HepG2 (cell line): ENCODE results near the gene ABCB6. TPM values are rescaled to one million over a fixed set of nuclear protein-coding genes. Genes with fewer than 3 reads are reported as not detected.

ENCODE experiments used
- ETV5 ChIP-seq: IDR thresholded peaks from 2 replicates; pipeline ENCODE4 v1.6.1; 2018; ENCODE audit warnings: missing biosample characterization, missing genetic modification reagents, inconsistent platforms, borderline replicate concordance
- FLYWCH1 ChIP-seq: sonication (generic); formaldehyde crosslinking; IDR thresholded peaks from 2 replicates; pipeline ENCODE4 v1.8.1; 2023; ENCODE audit warnings: mild to moderate bottlenecking, missing genetic modification reagents
- FOXA3 ChIP-seq: IDR thresholded peaks from 2 replicates; pipeline ENCODE4 v1.6.1; 2016; ENCODE audit warnings: missing genetic modification reagents, missing compliant biosample characterization
- PAWR ChIP-seq: sonication (generic); formaldehyde crosslinking; IDR thresholded peaks from 2 replicates; pipeline ENCODE4 v1.4.0; 2020; ENCODE audit warnings: missing genetic modification reagents, mild to moderate bottlenecking, borderline replicate concordance
- SALL1 ChIP-seq: sonication (generic); formaldehyde crosslinking; IDR thresholded peaks from 2 replicates; pipeline ENCODE4 v1.8.0; 2022; ENCODE audit warnings: mild to moderate bottlenecking, missing genetic modification reagents
- SYNCRIP ChIP-seq: fragments of 200-400 bp; formaldehyde crosslinking; IDR thresholded peaks from 2 replicates; pipeline ENCODE4 v1.6.1; 2018; ENCODE audit warnings: mild to moderate bottlenecking, low read depth, low read length; ENCODE audit not compliant: insufficient read depth
- ZNF251 ChIP-seq: sonication (generic); formaldehyde crosslinking; IDR thresholded peaks from 2 replicates; pipeline ENCODE4 v1.9.0; 2021; ENCODE audit warnings: mild to moderate bottlenecking, missing genetic modification reagents
- ZNF282 ChIP-seq: fragments of 450-650 bp; IDR thresholded peaks from 2 replicates; pipeline ENCODE4 v1.6.1; 2018; ENCODE audit not compliant: partially characterized antibody
- polyA plus RNA-seq, 8 experiments: library from polyadenylated mRNA; depleted of rRNA in 3 of 8; stranded (reverse) in 7 of 8; unstranded in 1 of 8; fragments of >200 nt; fragmentation: Illumina TruSeq in 4 of 8; extraction: Trizol in 4 of 8; gene quantifications; 2 replicates each; pipeline versions ENCODE4 v1.2.1 to v1.2.3, GENCODE V29; 2011 to 2016; ENCODE audit warnings: low read depth in 4 of 8, missing spikeins in 1 of 8, mixed read lengths in 1 of 8; ENCODE audit not compliant: insufficient read depth in 1 of 8
- total RNA-seq, 5 experiments: library from RNA; depleted of rRNA; stranded (reverse); fragments of >200 nt; fragmentation: Illumina TruSeq; extraction: Trizol; gene quantifications; 2 replicates each; pipeline ENCODE4 v1.2.3, GENCODE V29; 2016; ENCODE audit warnings: low read depth in 1 of 5
- TF ChIP-seq, protein P1 (sequence below): sonication (generic); formaldehyde crosslinking; IDR thresholded peaks from 2 replicates; pipeline ENCODE4 v1.4.0; 2020; ENCODE audit warnings: missing genetic modification reagents
- TF ChIP-seq, protein P2 (sequence below): sonication (generic); formaldehyde crosslinking; IDR thresholded peaks from 2 replicates; pipeline ENCODE4 v1.5.1; 2020; ENCODE audit warnings: mild to moderate bottlenecking, missing genetic modification reagents, borderline replicate concordance

The ABCB6 gene
- total and polyA plus RNA-seq, 2 of the 13 experiments (the other 11 are each of a cell fraction or from before 2014, with no cell fraction given): 91.1 to 137 TPM

DNA sequence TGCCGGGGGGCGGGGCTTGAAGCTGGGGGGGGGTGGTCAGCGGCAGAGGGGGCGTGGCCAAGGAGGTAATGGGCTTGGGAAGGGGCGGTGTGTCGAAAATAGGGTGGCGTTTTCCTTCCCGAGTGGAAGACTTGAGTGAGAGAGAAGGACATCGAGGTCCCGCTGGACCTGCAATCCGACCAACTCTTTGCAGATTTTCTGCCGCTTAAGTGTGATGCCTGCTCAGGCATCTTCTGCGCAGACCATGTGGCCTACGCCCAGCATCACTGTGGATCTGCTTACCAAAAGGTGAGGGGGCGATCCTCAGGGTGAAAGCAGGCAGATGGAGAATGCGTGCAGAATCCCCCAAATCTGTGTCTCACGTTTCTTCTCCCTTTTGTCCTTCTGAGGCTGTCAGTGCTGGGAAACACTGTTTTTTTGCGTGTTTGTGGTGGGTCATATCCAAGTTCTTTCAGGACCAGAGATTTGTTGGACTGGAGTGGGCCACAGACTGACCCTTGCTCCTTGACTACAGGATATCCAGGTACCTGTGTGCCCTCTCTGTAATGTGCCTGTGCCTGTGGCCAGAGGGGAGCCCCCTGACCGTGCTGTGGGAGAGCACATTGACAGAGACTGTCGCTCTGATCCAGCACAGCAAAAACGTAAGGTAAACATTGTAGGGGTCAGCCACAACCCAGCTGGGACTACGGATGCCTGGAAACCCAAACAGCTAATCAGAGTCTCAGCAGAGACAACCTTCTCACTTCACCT, 11.4 kb downstream of the ABCB6 start (continued):
- TF ChIP-seq, protein P1, sequence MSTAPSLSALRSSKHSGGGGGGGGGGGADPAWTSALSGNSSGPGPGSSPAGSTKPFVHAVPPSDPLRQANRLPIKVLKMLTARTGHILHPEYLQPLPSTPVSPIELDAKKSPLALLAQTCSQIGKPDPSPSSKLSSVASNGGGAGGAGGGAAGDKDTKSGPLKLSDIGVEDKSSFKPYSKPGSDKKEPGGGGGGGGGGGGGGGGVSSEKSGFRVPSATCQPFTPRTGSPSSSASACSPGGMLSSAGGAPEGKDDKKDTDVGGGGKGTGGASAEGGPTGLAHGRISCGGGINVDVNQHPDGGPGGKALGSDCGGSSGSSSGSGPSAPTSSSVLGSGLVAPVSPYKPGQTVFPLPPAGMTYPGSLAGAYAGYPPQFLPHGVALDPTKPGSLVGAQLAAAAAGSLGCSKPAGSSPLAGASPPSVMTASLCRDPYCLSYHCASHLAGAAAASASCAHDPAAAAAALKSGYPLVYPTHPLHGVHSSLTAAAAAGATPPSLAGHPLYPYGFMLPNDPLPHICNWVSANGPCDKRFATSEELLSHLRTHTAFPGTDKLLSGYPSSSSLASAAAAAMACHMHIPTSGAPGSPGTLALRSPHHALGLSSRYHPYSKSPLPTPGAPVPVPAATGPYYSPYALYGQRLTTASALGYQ: no peak
- TF ChIP-seq PAWR (CRISPR knock-in tag): no peak
- no peak for TF ChIP-seq SYNCRIP
- TF ChIP-seq FLYWCH1 (CRISPR knock-in tag): no peak
- no peak for TF ChIP-seq ETV5
- TF ChIP-seq, protein P2, sequence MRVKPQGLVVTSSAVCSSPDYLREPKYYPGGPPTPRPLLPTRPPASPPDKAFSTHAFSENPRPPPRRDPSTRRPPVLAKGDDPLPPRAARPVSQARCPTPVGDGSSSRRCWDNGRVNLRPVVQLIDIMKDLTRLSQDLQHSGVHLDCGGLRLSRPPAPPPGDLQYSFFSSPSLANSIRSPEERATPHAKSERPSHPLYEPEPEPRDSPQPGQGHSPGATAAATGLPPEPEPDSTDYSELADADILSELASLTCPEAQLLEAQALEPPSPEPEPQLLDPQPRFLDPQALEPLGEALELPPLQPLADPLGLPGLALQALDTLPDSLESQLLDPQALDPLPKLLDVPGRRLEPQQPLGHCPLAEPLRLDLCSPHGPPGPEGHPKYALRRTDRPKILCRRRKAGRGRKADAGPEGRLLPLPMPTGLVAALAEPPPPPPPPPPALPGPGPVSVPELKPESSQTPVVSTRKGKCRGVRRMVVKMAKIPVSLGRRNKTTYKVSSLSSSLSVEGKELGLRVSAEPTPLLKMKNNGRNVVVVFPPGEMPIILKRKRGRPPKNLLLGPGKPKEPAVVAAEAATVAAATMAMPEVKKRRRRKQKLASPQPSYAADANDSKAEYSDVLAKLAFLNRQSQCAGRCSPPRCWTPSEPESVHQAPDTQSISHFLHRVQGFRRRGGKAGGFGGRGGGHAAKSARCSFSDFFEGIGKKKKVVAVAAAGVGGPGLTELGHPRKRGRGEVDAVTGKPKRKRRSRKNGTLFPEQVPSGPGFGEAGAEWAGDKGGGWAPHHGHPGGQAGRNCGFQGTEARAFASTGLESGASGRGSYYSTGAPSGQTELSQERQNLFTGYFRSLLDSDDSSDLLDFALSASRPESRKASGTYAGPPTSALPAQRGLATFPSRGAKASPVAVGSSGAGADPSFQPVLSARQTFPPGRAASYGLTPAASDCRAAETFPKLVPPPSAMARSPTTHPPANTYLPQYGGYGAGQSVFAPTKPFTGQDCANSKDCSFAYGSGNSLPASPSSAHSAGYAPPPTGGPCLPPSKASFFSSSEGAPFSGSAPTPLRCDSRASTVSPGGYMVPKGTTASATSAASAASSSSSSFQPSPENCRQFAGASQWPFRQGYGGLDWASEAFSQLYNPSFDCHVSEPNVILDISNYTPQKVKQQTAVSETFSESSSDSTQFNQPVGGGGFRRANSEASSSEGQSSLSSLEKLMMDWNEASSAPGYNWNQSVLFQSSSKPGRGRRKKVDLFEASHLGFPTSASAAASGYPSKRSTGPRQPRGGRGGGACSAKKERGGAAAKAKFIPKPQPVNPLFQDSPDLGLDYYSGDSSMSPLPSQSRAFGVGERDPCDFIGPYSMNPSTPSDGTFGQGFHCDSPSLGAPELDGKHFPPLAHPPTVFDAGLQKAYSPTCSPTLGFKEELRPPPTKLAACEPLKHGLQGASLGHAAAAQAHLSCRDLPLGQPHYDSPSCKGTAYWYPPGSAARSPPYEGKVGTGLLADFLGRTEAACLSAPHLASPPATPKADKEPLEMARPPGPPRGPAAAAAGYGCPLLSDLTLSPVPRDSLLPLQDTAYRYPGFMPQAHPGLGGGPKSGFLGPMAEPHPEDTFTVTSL (CRISPR knock-in tag): no peak
- 0 out of 2 replicates have a peak, but pooled peaks have one; percentile 11 for TF ChIP-seq FOXA3 (CRISPR knock-in tag)
- no peak for TF ChIP-seq ZNF282
- peak; percentile 49 for TF ChIP-seq SALL1 (CRISPR knock-in tag)
- TF ChIP-seq ZNF251 (CRISPR knock-in tag): 0 out of 2 replicates have a peak, but pooled peaks have one; percentile 44
